T-helper 1 cell treated with Interleukin-12 subunit alpha and Interleukin-12 subunit beta and Interleukin-4 antibody, amounts not matched to agents 30 ng/mL and 1 ng/mL, for 36 hours (primary cell): ENCODE measurements around the gene CYP46A1. TPM values are rescaled to one million over a fixed set of nuclear protein-coding genes. Genes with fewer than 3 reads are reported as not detected.

Source experiments
- intact Hi-C: fragments of 100-400 bp; cut with micrococcal nuclease; formaldehyde crosslinking; loops from one replicate; pipeline ENCODE4 v1.15.1; 2024
- total RNA-seq: library from RNA; stranded (reverse); gene quantifications from 2 replicates; pipeline ENCODE4 v1.2.3, GENCODE V29; 2022

CYP46A1 gene
- total RNA-seq, 1 donor from 2014 or later, result not detected

DNA sequence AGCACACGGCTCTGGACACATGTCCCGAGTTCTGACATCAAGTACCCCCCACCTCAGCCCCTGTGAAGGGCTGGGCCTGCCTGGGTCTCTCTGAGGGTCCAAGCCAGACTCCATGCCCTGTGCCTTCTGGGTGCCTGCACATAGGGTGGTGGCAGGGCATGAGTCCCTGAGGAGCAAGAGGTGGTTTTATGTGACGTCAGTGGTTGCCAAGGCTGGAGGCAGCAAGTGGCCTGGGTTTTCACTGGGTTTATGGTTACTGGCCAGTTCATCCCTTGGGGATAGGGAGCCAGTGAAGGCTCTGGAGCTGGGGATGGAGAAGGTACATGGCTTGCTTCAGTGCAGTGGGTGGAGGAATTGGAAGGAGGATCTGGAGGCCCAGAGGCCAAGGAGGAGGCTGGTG lies 58.0 kb downstream of the CYP46A1 start:
- intact Hi-C loops, result no loop called here

DNA sequence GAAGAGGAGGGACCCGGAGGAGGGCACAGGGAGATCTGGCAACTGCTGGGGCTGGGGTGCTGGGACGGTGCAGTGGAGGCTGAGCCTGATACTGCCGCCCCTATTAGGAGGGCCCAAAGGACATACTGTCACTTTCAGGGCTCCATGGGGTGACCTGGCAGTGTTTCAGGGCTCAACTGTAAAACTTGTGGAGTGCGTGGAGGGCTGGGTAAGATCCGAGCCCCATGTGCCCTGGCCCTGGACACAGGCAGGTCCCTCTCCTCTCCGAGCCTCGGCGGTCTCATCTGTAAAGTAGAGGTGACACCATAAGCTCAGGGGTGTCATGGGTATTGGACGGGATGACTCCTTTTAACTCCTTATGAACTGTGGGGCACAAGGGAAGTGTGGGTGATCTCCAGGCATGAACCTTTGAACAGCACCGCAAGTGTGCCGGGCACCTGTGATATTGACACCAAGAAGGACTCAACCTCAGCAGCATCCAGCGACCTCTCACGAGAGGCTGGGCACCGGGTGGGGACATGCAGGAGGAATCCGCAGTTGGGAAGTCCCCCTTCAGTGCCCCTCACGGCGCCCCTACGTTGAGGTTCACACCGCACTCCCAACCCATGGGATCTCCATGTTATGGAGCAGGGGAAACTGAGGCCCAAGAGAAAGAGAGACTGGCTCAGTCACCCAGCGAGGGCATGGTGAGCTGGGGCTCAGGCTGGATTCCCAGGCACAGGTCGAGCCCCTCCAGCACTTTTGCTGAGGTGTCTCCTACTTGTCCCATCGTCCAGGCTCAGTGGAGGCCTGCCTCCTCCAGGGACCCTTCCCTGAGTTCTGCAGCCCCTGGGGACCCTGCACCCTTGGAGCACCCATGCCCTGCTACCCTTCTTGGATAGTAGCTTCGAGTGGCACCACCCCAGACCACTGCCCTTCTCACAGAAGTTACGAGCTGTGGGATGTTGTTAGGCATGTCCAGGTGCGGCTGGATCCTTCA lies 58.7 kb downstream of the CYP46A1 start:
- intact Hi-C loops, result no loop called here

DNA sequence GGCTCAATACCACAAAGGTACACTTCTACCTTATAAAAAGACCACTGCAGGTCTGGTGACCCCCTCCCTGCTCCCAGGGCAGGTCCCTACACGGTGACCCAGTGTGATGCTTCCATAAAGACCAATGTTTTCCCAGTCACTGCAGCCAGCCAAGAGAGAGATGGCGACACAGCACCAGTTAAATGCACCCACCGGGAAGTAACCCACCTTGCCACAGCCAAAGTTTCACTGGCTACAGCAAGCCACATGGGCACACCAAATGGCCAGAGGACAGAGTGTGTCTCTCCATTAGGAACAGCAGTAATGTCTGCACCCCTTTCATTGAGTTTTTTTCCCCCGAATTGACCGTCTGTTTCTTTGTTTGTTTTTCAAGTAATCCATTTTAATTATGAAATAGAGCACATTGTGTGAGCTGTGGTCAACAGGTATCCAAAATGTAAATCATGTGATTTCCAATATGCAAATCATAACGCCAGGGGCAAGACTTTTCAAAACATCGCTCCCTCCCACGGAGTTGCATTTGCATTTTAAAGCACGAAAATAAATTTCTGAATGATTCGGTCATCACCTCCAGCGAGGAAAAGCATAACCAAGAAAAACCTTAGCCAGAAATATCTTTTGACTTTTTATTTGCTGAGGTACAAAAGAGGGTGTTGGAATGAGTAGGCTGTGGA lies 60.2 kb downstream of the CYP46A1 start:
- intact Hi-C loops, result no loop called here

DNA sequence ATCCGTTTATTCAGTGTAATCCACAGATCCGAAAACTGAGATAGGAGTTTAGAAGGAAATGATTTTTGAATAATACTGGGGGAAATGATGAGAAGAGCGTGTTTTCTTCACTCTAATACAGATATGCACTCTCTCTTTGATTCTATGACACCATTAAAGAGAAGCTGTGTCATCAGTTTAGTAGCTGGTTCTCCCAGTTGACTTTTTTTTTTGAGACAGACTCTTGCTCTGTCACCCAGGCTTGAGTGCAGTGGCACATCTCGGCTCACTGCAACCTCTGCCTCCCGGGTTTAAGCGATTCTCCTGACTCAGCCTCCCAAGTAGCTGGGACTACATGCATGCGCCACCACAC lies 60.8 kb downstream of the CYP46A1 start:
- intact Hi-C loops, result no loop called here

DNA sequence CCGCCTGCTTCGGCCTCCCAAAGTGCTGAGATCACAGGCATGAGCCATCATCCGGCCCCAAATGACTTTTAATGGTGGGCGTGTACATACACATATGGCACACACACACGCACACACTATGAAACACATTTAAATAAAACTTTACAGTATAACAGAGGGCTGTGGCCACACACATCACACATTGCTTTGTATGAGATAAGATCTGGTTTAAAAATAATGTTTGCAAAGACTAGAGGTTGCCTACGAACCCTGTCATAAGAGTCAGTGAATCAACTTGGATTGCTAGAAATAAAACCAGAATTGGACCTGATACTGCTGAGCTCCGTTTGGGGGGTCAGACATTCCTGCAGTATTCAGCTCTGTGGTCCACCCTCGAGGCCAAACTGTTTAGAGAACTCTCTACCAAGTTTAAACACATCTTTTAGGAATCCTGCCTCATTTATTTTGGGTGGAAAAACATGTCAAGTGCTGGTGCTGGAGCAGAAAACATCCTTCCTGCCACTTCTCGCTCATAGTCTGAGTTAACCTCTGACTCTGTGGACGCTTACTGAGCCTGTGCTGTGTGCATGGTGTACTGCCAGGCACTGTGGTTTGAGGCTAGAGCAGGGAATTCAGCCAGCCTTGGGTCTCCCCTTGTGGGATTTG lies 61.3 kb downstream of the CYP46A1 start:
- intact Hi-C loops, result no loop called here

DNA sequence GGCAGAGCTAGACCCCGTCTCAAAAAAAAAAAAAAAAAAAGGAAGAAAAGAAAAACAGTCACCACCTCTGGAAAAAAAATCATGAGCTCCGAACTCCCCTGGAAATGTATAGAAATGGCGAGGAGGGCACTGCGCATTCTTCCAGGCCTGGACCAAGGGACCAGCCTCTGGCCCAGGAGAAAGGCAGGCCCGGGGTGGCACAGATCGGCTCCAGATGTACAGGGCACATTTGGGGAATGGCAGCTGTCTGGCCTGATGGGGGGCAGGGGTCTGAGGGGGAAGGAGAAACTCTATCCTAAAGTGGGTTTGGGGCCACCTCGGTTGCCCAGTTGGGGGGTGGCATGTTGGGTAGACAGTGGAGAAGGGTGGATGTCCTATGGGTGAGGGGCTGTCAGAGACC lies 63.1 kb downstream of the CYP46A1 start:
- intact Hi-C loops, result no loop called here

DNA sequence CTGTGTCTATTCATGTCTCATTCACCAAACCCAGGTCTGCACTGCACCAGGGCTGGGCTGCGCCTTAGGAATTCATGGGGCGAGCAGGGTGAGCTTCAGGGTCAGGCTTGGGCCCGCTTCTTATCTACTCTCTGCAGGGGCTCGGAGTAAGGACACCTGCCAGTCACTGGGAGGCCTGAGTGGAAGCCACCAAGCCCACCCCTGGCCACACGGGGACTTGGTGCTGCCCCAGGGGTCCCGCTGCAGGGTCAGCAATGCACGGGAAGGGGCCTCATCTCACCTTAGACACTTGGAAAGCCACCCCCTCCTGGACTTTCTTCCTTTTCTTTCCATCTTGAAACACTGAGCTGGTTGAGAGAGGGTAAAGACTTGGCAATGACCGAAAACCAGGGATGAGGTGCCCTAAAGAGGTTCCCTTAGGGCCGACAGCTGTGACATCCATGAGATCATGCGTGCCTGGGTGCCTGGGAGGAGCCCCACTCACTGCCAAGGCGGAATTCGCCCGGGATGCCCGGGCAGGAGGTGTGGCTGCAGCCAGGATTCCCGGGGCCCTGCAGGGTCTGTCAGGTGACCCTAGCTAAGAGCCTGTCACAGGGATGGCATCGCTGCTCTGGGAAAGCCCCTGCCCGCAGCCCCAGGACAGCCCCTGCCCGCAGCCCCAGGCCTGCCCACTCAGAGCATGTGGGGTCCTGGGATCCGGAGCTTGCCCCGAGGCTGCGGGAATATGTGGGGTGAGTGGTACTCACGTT lies 63.7 kb downstream of the CYP46A1 start:
- intact Hi-C loops, result no loop called here

DNA sequence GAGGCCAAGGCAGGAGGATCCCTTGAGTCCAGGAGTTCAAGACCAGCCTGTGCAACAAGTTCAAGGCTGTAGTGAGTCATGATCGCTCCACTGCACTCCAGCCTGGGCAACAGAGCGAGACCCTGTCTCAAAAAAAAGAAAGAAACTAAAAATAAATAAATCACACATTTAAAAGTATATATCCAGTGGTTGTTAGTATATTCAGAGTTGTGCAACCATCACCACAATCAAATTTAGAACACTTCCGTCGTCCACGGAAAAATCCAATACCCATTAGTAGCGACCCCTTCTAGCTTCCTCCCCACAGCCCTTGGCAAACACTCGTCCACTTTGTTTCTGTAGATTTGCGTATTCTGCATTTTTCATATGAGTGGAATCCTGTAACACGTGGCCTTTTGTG lies 64.4 kb downstream of the CYP46A1 start:
- intact Hi-C loops, result no loop called here

DNA sequence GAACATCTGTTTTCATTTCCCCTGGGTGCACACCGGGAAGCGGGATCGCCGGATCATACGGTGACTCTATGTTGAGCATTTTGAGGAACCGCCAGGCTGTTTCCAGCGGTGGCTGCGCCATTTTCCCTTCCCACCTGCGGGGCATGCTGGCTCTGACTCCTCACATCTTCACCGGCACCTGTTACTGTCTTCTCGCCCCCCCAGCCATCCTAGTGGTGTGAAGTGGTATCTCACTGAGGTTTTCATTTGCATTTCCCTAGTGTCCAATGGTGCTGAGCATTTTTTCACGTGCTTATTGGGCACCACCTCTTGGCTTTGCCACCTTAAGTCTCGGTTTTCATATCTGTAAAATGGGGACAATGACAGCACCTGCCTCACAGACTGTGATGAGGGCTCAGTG lies 65.0 kb downstream of the CYP46A1 start:
- intact Hi-C loops, result no loop called here

DNA sequence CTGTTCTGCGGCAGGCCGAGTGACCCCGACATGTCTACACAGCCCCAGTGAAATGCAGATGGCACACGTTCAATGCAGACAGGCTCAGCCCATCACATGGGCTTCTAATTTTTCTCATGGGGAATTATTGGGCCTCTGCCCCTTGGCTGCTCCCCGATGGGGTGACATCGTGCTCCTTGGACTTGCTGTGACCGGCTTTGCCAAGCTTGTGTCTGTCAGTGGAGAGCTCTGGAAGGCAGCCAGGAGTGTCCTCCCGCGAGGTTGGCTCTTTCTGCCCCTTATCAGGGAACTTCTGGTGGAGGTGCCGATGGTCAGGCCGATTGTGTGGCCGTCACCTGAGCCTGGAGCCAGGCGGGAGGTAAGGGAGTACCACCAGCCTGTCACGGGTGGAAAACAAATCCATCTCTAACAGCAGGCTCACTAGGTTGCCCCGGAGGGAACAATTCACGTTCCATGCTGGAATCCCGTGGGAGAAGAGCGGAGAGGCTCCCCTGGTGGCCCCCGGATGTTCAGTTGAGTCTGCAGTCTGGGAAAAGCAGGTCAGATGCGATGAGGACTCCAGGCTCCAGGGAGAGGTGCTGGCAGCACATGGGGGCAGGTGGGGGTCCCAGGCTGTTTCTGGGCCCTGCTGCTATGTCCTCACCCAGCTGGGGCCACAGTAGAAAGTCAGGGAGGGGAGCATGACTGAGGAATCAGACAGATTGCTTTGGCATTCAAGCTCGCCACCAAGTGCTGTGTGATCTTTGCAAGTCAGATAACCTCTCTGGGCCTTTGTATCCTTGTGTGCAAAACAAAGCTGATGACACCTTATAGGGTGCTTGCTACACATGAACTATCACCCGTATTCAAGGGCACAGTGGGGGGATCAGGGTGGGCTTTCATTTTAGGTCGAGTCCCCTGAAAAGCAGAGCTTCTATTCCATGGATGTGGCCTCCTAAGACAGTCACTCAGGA lies 65.9 kb downstream of the CYP46A1 start:
- intact Hi-C loops, result no loop called here

DNA sequence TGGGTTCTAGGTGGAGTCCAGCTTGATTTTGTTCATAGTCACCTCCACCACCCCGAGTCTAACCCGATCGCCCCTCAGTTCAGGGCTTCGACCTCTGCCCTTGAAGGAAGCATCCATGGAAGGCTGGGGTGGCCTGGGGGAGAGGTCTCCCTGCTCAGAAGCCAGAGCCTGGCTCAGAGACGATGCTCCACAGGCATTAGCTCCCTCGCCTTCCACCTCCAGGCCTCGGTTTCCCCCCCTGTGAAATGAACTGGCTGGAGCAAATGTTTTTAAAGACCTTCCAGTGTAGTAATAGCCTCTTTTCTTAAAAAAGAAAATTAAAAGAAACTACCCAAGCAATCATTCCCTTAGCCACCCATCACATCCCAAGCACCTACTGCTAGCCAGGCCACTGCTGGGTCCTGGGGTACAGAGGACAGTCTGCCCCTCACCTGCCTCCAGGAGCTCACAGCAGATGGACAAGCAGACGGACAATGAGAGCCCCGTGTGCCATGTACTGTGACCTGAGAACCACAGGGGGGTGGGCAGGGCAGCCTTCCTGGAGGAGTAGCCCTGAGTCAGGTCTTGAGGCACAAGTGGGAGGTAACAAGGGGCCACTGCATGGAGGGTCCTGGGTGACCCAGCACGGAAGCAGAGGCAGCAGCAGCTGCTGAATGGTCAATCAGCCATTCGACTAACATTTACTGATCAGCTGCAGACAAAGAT lies 66.8 kb downstream of the CYP46A1 start:
- intact Hi-C loops, result no loop called here

DNA sequence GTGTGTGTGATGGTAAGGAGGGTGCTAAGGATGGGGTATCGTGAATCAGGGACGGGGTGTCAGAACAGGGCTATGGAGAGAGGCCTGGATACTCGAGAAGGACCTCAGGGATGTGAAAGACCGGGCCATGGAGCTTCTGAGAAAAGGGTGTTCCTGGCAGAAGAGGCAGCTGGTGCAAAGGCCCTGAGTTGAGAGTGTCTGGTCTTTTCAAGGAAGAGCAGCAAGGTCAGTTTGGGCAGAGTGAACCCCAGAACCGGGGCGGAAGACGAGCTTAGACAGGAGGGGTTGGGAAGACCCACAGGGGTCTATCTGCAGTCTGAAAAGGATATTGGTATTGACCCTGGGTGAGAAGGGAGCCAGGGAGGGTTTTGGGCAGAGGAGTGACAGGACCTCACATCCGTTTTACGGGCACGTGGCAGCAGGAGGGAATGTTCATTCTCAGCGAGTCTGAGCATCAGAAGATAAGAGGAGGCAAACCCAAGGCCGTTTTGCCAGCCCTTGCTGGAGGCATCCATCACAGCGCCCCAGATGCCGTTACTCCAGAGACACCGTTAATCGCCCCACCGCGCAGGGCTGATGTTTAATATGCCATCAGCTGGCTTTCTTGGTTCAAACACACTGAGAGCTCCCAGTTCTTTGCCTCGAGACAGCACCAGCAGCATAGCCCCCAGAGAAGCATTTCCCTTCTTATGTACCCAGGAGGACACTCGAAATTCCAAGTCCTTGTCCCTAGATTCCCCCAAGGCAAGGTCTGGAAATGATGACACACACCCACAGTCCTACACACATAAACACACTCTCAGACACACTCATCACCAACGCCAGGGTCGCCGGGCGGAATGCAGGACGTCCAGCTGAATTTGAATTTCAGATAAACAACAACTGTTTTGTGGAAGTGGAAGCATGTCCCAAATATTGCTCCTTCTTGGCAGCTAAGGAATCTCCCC lies 67.7 kb downstream of the CYP46A1 start:
- intact Hi-C loops, result no loop called here

DNA sequence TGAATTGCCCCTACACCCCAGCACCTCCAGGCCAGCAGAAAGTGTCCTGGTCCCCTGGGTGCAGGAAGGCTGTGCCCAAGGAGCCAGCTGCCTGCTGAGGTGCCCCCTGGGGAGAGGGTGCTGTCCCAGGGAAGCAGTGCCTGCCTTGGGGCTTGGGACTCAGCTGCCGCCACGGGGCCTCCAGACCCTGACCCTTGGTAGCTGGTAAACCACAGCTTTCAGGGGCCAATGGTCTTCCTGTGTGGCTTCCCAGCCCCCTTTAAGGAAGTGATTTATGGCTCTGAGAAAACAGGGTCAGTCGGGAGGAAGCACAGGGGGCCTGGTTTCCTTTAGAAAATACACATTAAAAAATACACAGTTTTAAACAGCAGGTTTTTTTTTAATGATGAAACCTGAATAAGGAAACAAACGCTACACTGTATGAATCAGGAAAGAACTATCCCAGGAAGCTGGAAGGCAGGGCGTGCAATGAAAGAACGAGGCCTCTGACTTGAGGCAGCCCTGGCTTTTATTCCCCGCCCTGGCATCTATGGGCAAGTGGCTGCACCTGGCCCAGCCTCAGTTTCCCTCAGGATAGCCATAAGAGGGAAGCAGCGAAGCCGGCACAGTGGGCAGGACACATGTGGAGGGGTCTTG lies 68.5 kb downstream of the CYP46A1 start:
- intact Hi-C loops, result no loop called here

DNA sequence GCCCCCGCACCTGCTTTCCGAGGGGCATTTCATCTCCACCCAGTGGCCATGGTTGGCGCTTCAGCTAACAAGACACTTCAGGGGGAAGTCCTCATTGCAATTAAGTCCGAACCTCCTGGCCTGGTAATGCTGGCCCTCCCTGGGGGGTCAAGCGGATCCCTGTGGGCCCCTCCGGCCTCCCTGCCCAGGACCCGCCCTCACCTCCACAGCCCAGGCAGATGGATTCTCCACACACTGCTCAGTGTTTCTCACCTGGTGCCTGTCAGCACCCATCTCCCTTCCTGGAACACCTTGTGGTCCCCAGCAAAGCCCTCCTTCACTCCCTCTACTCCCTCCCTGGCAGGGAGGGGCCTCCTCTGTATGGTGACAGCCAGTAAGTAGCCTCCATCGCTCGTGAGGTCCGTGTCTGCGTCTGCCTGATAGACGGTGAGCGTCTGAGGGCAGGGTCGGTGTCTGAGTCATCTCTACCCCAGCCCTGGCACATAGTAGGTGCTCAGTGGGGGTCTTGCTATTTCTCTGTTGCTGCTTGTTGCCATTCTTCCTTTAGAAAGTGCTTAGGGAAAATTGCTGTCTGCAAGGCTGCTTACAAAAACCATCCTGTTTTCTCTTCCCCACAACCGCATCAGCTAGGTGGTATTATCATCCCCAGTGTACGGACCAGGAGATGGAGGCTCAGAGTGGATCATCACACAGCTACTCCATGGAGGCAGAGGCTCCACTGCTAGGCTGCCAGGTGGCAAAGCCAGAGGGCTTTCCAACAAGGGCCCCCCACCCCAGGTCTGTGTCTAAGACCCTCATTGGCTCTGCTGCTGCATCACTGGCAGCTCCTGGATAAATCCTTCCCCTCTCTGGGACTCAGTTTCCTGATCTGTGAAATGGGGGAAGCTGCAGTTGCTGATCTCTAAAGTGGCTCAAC lies 69.4 kb downstream of the CYP46A1 start:
- intact Hi-C loops, result no loop called here

DNA sequence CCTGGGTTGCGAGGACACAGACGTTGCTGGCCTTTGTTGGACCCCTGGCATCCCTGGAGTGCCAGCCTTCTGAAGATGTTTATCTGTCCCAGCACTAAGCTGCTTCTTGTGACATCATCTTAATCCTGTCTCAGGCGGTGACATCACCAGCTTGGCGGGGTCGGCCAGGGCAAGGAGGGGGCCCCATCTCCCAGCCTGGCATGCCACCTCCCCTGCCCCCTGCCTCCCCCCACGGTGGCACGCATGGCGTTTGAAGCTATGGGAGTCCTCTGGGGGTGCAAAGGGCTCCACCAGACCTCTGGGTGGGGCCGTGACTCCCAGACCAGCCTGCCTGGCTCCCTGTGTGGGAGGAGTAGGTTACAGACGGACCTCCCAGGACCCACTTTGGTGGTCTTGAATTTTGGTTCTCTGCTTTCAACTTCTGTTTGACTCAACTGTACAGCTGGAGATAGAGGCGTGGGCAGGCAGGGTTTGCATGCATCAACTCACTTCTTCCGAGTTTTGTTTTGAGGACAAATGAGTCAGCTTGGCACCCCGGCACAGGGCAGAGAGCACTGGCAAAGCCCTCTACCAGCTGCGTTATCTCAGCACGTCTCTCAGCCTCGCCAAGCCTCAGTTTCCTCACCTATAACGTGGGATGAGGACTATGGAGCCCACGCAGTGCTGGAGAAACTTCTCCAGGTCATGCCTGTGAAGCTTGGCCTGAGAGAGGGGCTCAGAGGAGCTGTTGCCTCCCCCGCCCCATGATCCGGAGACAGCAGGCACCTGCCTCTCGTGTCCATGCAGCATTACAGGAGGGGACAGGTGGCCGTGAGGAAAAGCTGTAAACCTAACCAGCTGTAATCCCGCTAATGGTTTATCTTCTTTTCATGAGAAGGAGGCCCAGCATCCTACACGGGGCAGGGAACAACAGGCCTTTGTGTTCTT lies 70.3 kb downstream of the CYP46A1 start:
- intact Hi-C loops, result no loop called here

DNA sequence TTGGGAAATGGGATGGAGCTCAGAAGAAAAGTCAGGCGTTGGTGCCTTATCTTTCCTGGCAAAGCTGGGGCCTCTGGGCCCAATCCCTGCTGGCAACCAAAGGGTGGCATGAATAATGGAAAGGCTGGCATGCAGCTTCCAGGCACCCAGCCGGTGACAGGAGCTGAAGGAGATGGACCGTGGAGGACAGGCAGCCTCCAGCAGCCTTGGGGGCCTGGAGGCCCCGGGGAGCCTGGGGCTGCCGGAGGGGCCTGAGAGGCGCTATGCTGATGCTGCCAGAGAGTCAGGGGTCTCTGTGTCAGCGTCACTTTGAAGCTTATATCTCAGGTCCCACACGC lies 70.9 kb downstream of the CYP46A1 start:
- intact Hi-C loops, result no loop called here
